GM21619 (cell line): ENCODE results near the gene RIMBP3C.
"Not testable (repeated sequence)": the region's sequence is repeated elsewhere in the genome, so short reads cannot be mapped to it uniquely, and the experiment has no call there.

Experiments
- ATAC-seq: cut with Tn5 transposase; IDR thresholded peaks from one replicate; pipeline ENCODE4 v1.9.1; 2021; ENCODE audit not compliant: unreplicated experiment

The RIMBP3C gene

GRCh38 chr22:21532863-21533648 lies 18.2 kb downstream of the RIMBP3C start:
- ATAC-seq = not testable (repeated sequence)

- ATAC-seq = not testable (repeated sequence)
These were observed 19.7 kb downstream of the RIMBP3C start for GRCh38 chr22:21531525-21531924.

GRCh38 chr22:21526705-21527500 lies 24.4 kb downstream of the RIMBP3C start:
- ATAC-seq = not testable (repeated sequence)

GRCh38 chr22:21516970-21517764 lies 34.1 kb downstream of the RIMBP3C start:
- peak; percentile 85 for ATAC-seq

GRCh38 chr22:21516522-21516921 lies 34.7 kb downstream of the RIMBP3C start:
- ATAC-seq = not testable (repeated sequence)

GRCh38 chr22:21515234-21515633 lies 36.0 kb downstream of the RIMBP3C start:
- not testable (repeated sequence) for ATAC-seq

- not testable (repeated sequence) for ATAC-seq
These were observed 37.1 kb downstream of the RIMBP3C start for GRCh38 chr22:21514117-21514516.

GRCh38 chr22:21512022-21512421 lies 39.2 kb downstream of the RIMBP3C start:
- not testable (repeated sequence) for ATAC-seq

GRCh38 chr22:21510397-21510796 lies 40.9 kb downstream of the RIMBP3C start:
- ATAC-seq = not testable (repeated sequence)

- ATAC-seq = not testable (repeated sequence)
These were observed 51.4 kb downstream of the RIMBP3C start for GRCh38 chr22:21499623-21500506.

- not testable (repeated sequence) for ATAC-seq
These were observed 52.8 kb downstream of the RIMBP3C start for GRCh38 chr22:21498489-21498888.

GRCh38 chr22:21497984-21498383 lies 53.3 kb downstream of the RIMBP3C start:
- ATAC-seq = not testable (repeated sequence)
